H1 (cell line): ENCODE measurements around the gene UQCRC2. TPM values are rescaled to one million over a fixed set of nuclear protein-coding genes. Genes with fewer than 3 reads are reported as not detected.

Experiments used
- CTCF ChIA-PET: fragments of 300-600 bp; sonication (Branson Sonifier 250); formaldehyde crosslinking; loops from one replicate; lab custom pipeline; 2021; ENCODE audit not compliant: partially characterized antibody; lab: Charles Lee
- POLR2A ChIA-PET: fragments of 300-600 bp; sonication (Branson Sonifier 250); formaldehyde crosslinking; loops from one replicate; lab custom pipeline; 2021; ENCODE audit warnings: inconsistent platforms; ENCODE audit not compliant: partially characterized antibody; lab: Charles Lee
- DNase-seq, 2 experiments: peaks; one replicate each; pipeline versions ENCODE4 v3.0.0 to v3.0.0-alpha.2; 2010 to 2022; ENCODE audit warnings: low spot score in 2 of 2, low read depth in 1 of 2, mixed read lengths in 1 of 2
- FAIRE-seq: peaks from 2 replicates; lab custom pipeline; 2011; peaks lifted over from hg19 to GRCh38; lab: Jason Lieb, UNC
- H2AFZ ChIP-seq: 2 replicates; pipeline ENCODE4 v1.8.1; 2012; ENCODE audit warnings: low read length, inconsistent platforms
- H2AK5ac ChIP-seq: 2 replicates; pipeline ENCODE4 v1.6.1; 2013; ENCODE audit warnings: low read depth, low read length
- H2BK120ac ChIP-seq: replicated peaks from 2 replicates; pipeline ENCODE3; 2013; ENCODE audit warnings: low read depth, low read length, inconsistent platforms
- H2BK12ac ChIP-seq: 2 replicates; pipeline ENCODE4 v1.6.1; 2013; ENCODE audit warnings: low read depth, low read length
- H2BK15ac ChIP-seq: 2 replicates; pipeline ENCODE4 v1.6.1; 2013; ENCODE audit warnings: low read length
- H2BK20ac ChIP-seq: 2 replicates; pipeline ENCODE4 v1.6.1; 2013; ENCODE audit warnings: low read length
- H2BK5ac ChIP-seq: 2 replicates; pipeline ENCODE4 v1.6.1; 2013; ENCODE audit warnings: low read depth, low read length
- H3K14ac ChIP-seq: 2 replicates; pipeline ENCODE4 v1.6.1; 2013; ENCODE audit warnings: inconsistent platforms; ENCODE audit not compliant: insufficient read length
- H3K18ac ChIP-seq: 2 replicates; pipeline ENCODE4 v1.6.1; 2013; ENCODE audit warnings: low read length; ENCODE audit errors: extremely low read depth
- H3K23ac ChIP-seq: 2 replicates; pipeline ENCODE4 v1.6.1; 2013; ENCODE audit warnings: inconsistent platforms; ENCODE audit not compliant: insufficient read length
- H3K23me2 ChIP-seq: 2 replicates; pipeline ENCODE4 v1.6.1; 2013; ENCODE audit warnings: low read depth, low read length
- H3K27ac ChIP-seq: 2 replicates; pipeline ENCODE4 v1.6.1; 2011; ENCODE audit warnings: low read depth, low read length, inconsistent platforms
- H3K27me3 ChIP-seq, 4 experiments: replicated peaks in 1 of 4; 1 replicate in 1 of 4; 2 replicates in 3 of 4; pipeline versions ENCODE4 v1.6.1 to v1.8.1; 2011 to 2013; ENCODE audit warnings: low read length in 3 of 4, mild to moderate bottlenecking in 3 of 4, inconsistent platforms in 2 of 4, mixed read lengths in 2 of 4, moderate library complexity in 1 of 4; ENCODE audit not compliant: control insufficient read depth in 3 of 4, insufficient read depth in 3 of 4; ENCODE audit errors: extremely low read depth in 1 of 4
- H3K36me3 ChIP-seq, 4 experiments: 2 replicates each; pipeline versions ENCODE4 v1.6.1 to v1.8.1; 2011 to 2013; ENCODE audit warnings: mild to moderate bottlenecking in 4 of 4, low read length in 3 of 4, moderate library complexity in 2 of 4, control low read depth in 1 of 4, inconsistent platforms in 1 of 4; ENCODE audit not compliant: insufficient read depth in 4 of 4, control insufficient read depth in 2 of 4
- H3K4ac ChIP-seq: replicated peaks from 2 replicates; pipeline ENCODE3; 2013; ENCODE audit warnings: low read length, low read depth, mixed read lengths, inconsistent platforms; ENCODE audit not compliant: insufficient read length
- H3K4me1 ChIP-seq, 4 experiments: replicated peaks in 1 of 4; 1 replicate in 1 of 4; 2 replicates in 3 of 4; pipeline versions ENCODE4 v1.6.1 to v1.8.1; 2011 to 2013; ENCODE audit warnings: low read length in 3 of 4, inconsistent platforms in 2 of 4, mixed read lengths in 1 of 4; ENCODE audit not compliant: insufficient read depth in 4 of 4, control insufficient read depth in 3 of 4
- H3K4me2 ChIP-seq, 2 experiments: 2 replicates each; pipeline versions ENCODE4 v1.6.1 to v1.8.1; 2011 to 2013; ENCODE audit warnings: low read depth in 2 of 2, low read length in 2 of 2, control low read depth in 1 of 2, inconsistent platforms in 1 of 2, mild to moderate bottlenecking in 1 of 2; ENCODE audit not compliant: insufficient read depth in 1 of 2
- H3K4me3 ChIP-seq, 4 experiments: fragments of 200-600, 300-600 bp in 1 of 4; sonication (generic), shearing (Covaris generic), sonication (Bioruptor Twin) in 1 of 4; 2 replicates each; pipeline versions ENCODE4 v1.5.1 to v1.8.1; 2011 to 2016; ENCODE audit warnings: low read length in 4 of 4, low read depth in 3 of 4, control low read depth in 2 of 4, inconsistent platforms in 2 of 4, mild to moderate bottlenecking in 2 of 4, mixed read lengths in 1 of 4, moderate library complexity in 1 of 4; ENCODE audit not compliant: insufficient read depth in 2 of 4; ENCODE audit errors: extremely low read depth in 1 of 4
- H3K56ac ChIP-seq: replicated peaks from 2 replicates; pipeline ENCODE3; 2013; ENCODE audit warnings: low read depth, mild to moderate bottlenecking, mixed read lengths, low read length, inconsistent platforms; ENCODE audit not compliant: insufficient read length
- H3K79me1 ChIP-seq: 2 replicates; pipeline ENCODE4 v1.6.1; 2013; ENCODE audit warnings: low read depth, low read length, control low read depth
- H3K79me2 ChIP-seq, 2 experiments: 2 replicates each; pipeline versions ENCODE4 v1.6.1 to v1.8.1; 2012 to 2013; ENCODE audit warnings: low read length in 2 of 2, mild to moderate bottlenecking in 2 of 2, inconsistent platforms in 1 of 2; ENCODE audit not compliant: insufficient read depth in 2 of 2, control insufficient read depth in 1 of 2
- H3K9ac ChIP-seq, 4 experiments: replicated peaks in 1 of 4; 1 replicate in 1 of 4; 2 replicates in 3 of 4; pipeline versions ENCODE4 v1.6.1 to v1.8.1; 2011 to 2013; ENCODE audit warnings: low read depth in 3 of 4, low read length in 3 of 4, control low read depth in 2 of 4, mild to moderate bottlenecking in 2 of 4, moderate library complexity in 2 of 4, inconsistent platforms in 1 of 4; ENCODE audit errors: extremely low read depth in 1 of 4
- H3K9me3 ChIP-seq, 2 experiments: 2 replicates each; pipeline versions ENCODE4 v1.6.1 to v1.8.1; 2012 to 2013; ENCODE audit warnings: mild to moderate bottlenecking in 2 of 2, moderate library complexity in 2 of 2, control low read depth in 1 of 2, inconsistent platforms in 1 of 2, low read depth in 1 of 2, low read length in 1 of 2, mixed read lengths in 1 of 2; ENCODE audit not compliant: insufficient read depth in 2 of 2
- H4K20me1 ChIP-seq, 2 experiments: replicated peaks in 1 of 2; 2 replicates each; pipeline versions ENCODE3 to v1.8.1; 2011 to 2013; ENCODE audit warnings: inconsistent platforms in 2 of 2, low read length in 2 of 2, mild to moderate bottlenecking in 1 of 2; ENCODE audit not compliant: insufficient read depth in 2 of 2, control insufficient read depth in 1 of 2
- H4K5ac ChIP-seq: 2 replicates; pipeline ENCODE4 v1.6.1; 2013; ENCODE audit warnings: low read length, low read depth, mixed read lengths, inconsistent platforms; ENCODE audit not compliant: insufficient read length
- H4K8ac ChIP-seq: 2 replicates; pipeline ENCODE4 v1.8.0; 2013; ENCODE audit warnings: mild to moderate bottlenecking, moderate library complexity, low read length, inconsistent platforms; ENCODE audit not compliant: insufficient read depth; ENCODE audit errors: extremely low read depth
- H4K91ac ChIP-seq: replicated peaks from 2 replicates; pipeline ENCODE3; 2013; ENCODE audit warnings: low read length, mixed read lengths, inconsistent platforms; ENCODE audit not compliant: insufficient read length
- CEBPB ChIP-seq: IDR thresholded peaks from 2 replicates; pipeline ENCODE4 v1.6.1; 2012; ENCODE audit warnings: low read depth, low read length
- CHD2 ChIP-seq: IDR thresholded peaks from 2 replicates; pipeline ENCODE4 v1.6.1; 2012; ENCODE audit warnings: low read length, improper control_type of control experiment
- CTBP2 ChIP-seq: IDR thresholded peaks from 2 replicates; pipeline ENCODE4 v1.7.0; 2011; ENCODE audit warnings: borderline replicate concordance, mild to moderate bottlenecking, moderate library complexity, mixed read lengths, low read length; ENCODE audit not compliant: insufficient read depth, insufficient read length
- POLR2A ChIP-seq, 2 experiments: IDR thresholded peaks; 1 replicate in 1 of 2; 2 replicates in 1 of 2; pipeline ENCODE4 v1.6.1; 2011; ENCODE audit warnings: low read depth in 2 of 2, low read length in 2 of 2, mild to moderate bottlenecking in 2 of 2; ENCODE audit errors: control extremely low read depth in 1 of 2
- POLR2AphosphoS5 ChIP-seq: IDR thresholded peaks from 2 replicates; pipeline ENCODE4 v1.6.1; 2011; ENCODE audit warnings: low read depth, low read length
- RBBP5 ChIP-seq: IDR thresholded peaks from 2 replicates; pipeline ENCODE4 v1.7.1; 2012; ENCODE audit warnings: low read depth, mild to moderate bottlenecking, inconsistent platforms, low read length, moderate library complexity, borderline replicate concordance
- RXRA ChIP-seq: IDR thresholded peaks from 2 replicates; pipeline ENCODE4 v1.6.1; 2011; ENCODE audit warnings: low read depth, mild to moderate bottlenecking, low read length, moderate library complexity; ENCODE audit not compliant: insufficient read depth
- SRF ChIP-seq: IDR thresholded peaks from 2 replicates; pipeline ENCODE4 v1.6.1; 2011; ENCODE audit warnings: mild to moderate bottlenecking, low read depth, low read length, moderate library complexity
- WGBS, 2 experiments: shearing (Covaris generic) in 1 of 2; methylation state at CpG; one replicate each; pipeline versions ENCODE4 v1.1.6 to v1.1.7; 2013 to 2015; ENCODE audit warnings: low lambda C conversion rate in 2 of 2, mixed read lengths in 2 of 2, inconsistent platforms in 1 of 2, low coverage in 1 of 2, missing lambda C conversion rate in 1 of 2; ENCODE audit not compliant: insufficient replicate concordance in 2 of 2, insufficient coverage in 1 of 2, insufficient read length in 1 of 2; ENCODE audit errors: extremely low coverage in 1 of 2, missing lambda C conversion rate in 1 of 2; 5-methylcytosine and 5-hydroxymethylcytosine counted together
- long read RNA-seq, 2 experiments: library from RNA in 1 of 2; library from capped mRNA in 1 of 2; stranded (forward); transcript quantifications; one replicate each; pipeline ENCODE4 v2.0.0, GENCODE V29; 2021; ENCODE audit warnings: inconsistent platforms in 1 of 2
- polyA minus RNA-seq, 3 experiments: library from RNA; depleted of rRNA, polyadenylated mRNA; stranded (reverse); fragments of >200 nt; gene quantifications; 1 replicate in 2 of 3; 2 replicates in 1 of 3; pipeline ENCODE4 v1.2.3, GENCODE V29; 2011
- polyA plus RNA-seq, 7 experiments: library from polyadenylated mRNA; depleted of rRNA in 3 of 7; stranded (reverse) in 5 of 7; unstranded in 2 of 7; fragments of >200 nt in 5 of 7; fragments of 200-250 nt in 2 of 7; gene quantifications; 1 replicate in 5 of 7; 2 replicates in 1 of 7; 4 replicates in 1 of 7; pipeline versions ENCODE4 v1.2.1 to v1.2.3, GENCODE V29; 2011 to 2013; ENCODE audit warnings: missing spikeins in 2 of 7, mixed read lengths in 2 of 7
- total RNA-seq: library from RNA; stranded (reverse); fragmentation: NEBNext Ultra II Directional; extraction: Animal tissue kit (Norgen Biotek cat#: 25700); gene quantifications from 2 replicates; pipeline ENCODE4 v1.2.1, GENCODE V29; 2021

Gene UQCRC2
- total RNA-seq (182 TPM in 2 replicates), polyA plus RNA-seq (2011; rRNA removed) (63.3 and 94.4 TPM in 2 replicates), polyA minus RNA-seq (2011; rRNA and poly(A)+ RNA removed) (276 and 283 TPM in 2 replicates)
- polyA plus RNA-seq (2011; cell fraction: cytosol; rRNA removed), result 170 TPM
- 73.2 TPM for polyA plus RNA-seq (2011; cell fraction: nucleus; rRNA removed)
- 154 to 256 TPM (median 181 TPM) in 4 replicates for polyA plus RNA-seq (2012, experiment 1 of 2)
- polyA plus RNA-seq (2012, experiment 2 of 2), result 11.5 TPM
- polyA plus RNA-seq (2013, experiment 1 of 2), result 107 TPM
- 99.1 TPM for polyA plus RNA-seq (2013, experiment 2 of 2)
- polyA minus RNA-seq (2011; cell fraction: cytosol; rRNA and poly(A)+ RNA removed), result 87.7 TPM
- 104 TPM for polyA minus RNA-seq (2011; cell fraction: nucleus; rRNA and poly(A)+ RNA removed)
- long read RNA-seq, experiment 1, transcript UQCRC2-201 (14 exons, 2,615 nt), result major isoform, 120 of 201 reads
- long read RNA-seq, experiment 1, partial matches to known transcripts, result 70 of 201 reads
- long read RNA-seq, experiment 1, other reads (novel, unspliced or antisense), result 7 of 201 reads
- long read RNA-seq, experiment 2, transcript UQCRC2-201 (14 exons, 2,615 nt), result major isoform, 210 of 243 reads
- long read RNA-seq, experiment 2, partial matches to known transcripts, result 24 of 243 reads
- long read RNA-seq, experiment 2, other reads (novel, unspliced or antisense), result 7 of 243 reads

DNA sequence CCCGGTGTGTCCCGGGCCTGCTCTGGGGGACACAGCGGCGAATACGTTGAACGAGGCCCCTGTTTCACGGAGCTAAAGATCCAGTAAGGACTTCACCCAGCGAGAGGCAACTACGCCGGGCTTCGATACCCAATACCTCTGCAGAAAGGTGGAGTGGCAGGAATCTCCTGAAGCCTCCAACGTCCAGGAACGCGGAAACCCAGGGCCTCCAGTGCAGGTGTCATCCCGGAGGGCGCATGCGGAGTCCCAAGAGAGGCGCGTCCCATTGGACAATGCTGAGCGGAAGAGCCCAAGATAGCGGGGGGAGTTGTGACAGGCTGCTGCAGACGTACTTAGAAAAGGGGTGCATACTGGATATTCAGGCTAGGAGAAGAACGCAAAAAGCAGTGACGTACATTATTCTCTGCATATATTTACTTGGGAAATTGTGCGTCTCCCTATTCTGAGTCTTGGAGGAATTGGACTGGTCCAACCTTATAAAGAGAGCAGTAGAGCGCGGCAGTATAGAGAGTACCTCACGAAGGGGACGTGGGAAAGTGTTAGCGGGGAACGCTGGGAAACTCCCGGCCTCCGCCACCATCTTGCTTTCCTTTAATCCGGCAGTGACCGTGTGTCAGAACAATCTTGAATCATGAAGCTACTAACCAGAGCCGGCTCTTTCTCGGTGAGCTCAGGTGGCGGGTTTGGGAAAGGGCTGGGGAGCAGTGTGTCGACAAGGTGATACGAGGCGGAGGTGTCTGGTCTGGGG lies at the start of gene UQCRC2:
TSS of gene UQCRC2 (plus strand) at position 569 of the 748 bp plus-strand sequence. CDS start at position 632, 63 bp downstream.
- Histone ChIP-seq H3K9me3 (no peaks in the 10 kb centered on the region), H2BK120ac (peak within 1 kb of the TSS; percentile 73), H3K4ac (peak within 1 kb of the TSS; percentile 87), H3K23me2 (peaks cover 12% of the 10 kb centered on the region), H2BK5ac (peak within 1 kb of the TSS; percentile 94), H3K79me2 (peaks cover 9 to 45% of the 10 kb centered on the region in 2 experiments), H3K4me1 (peaks cover 0 to 4% (median 1%) of the 10 kb centered on the region in 4 experiments; a peak in 3 of 7 replicates), H3K56ac (peak within 1 kb of the TSS; percentile 83), H2BK12ac (peak within 1 kb of the TSS; percentile 89; the same call in 1 of the 2 replicates), H4K20me1 (peaks cover 2 to 8% of the 10 kb centered on the region in 2 experiments), H3K79me1 (peaks cover 4% of the 10 kb centered on the region), H2BK15ac (0 out of 2 replicates have a peak within 1 kb of the TSS, but pooled peaks have one; percentile 32), H2BK20ac (0 out of 2 replicates have a peak within 1 kb of the TSS, but pooled peaks have one; percentile 80), H2AK5ac (no peak within 1 kb of the TSS), H4K91ac (peak within 1 kb of the TSS; percentile 58), H3K27me3 (no peaks in the 10 kb centered on the region), H4K8ac (peak within 1 kb of the TSS; percentile 96), H3K4me2 (peak within 1 kb of the TSS; percentile 91 to 93), H3K4me3 (peak within 1 kb of the TSS; percentile 92 to 97 (median 94)), H3K14ac (no peak within 1 kb of the TSS), H2AFZ (peak within 1 kb of the TSS; percentile 99), H3K23ac (no peak within 1 kb of the TSS), H3K18ac (no peak within 1 kb of the TSS; the same call in 1 of the 2 replicates), H4K5ac (peak within 1 kb of the TSS; percentile 82), H3K27ac (peak within 1 kb of the TSS; percentile 99), H3K36me3 (peaks cover 5 to 19% (median 8%) of the 10 kb centered on the region in 4 experiments; a peak in 7 of 8 replicates), H3K9ac (peak within 1 kb of the TSS; percentile 82 to 99 (median 98))
- ChIA-PET POLR2A (interaction anchor here (0.6 to 2.5 kb wide), 9 partner anchors 9 to 210 kb away, joined by 3 to 26 read pairs (median 5); no protein-coding TSS in a partner anchor), CTCF (interaction anchor here (0.9 to 1.5 kb wide), 3 partner anchors 47 to 235 kb away, joined by 3 to 4 read pairs (median 3); no protein-coding TSS in a partner anchor)
- DNase-seq (peak; percentile 64 to 85), FAIRE-seq (no peak)
- 1% methylated on average over 41 of the region's 41 CpGs; no CpG with 5 or more reads in 1 of the 2 experiments for WGBS, 2 experiments
- no peak for TF ChIP-seq CEBPB
- no peak for TF ChIP-seq RXRA
- 0 out of 2 replicates have a peak, but pooled peaks have one; percentile 23 for TF ChIP-seq CHD2
- TF ChIP-seq POLR2A (IDR thresholded peaks at IDR 0.05; ENCODE audit: control extremely low read depth in 1 of 2, low read depth in 2 of 2, low read length in 2 of 2), result peak; percentile 67 to 83
- TF ChIP-seq RBBP5, result no peak
- no peak; the same call in none of the 2 replicates for TF ChIP-seq POLR2AphosphoS5
- TF ChIP-seq CTBP2, result no peak
- TF ChIP-seq SRF, result no peak
